NOMO-1 treated with DMSO at 0.1 percent for 48 hours (cell line): ENCODE data around the gene FAM151A.
"Not testable (repeated sequence)": the region's sequence is repeated elsewhere in the genome, so short reads cannot be mapped to it uniquely, and the experiment has no call there.

ENCODE experiments used
- DNase-seq: peaks from one replicate; lab custom pipeline; 2025; ENCODE audit not compliant: unreplicated experiment; lab: John Stamatoyannopoulos, UW

Gene FAM151A

GRCh38 chr1:54636461-54637446, 13.4 kb upstream of the FAM151A start:
- not testable (repeated sequence) for DNase-seq

GRCh38 chr1:54635804-54636203, 12.5 kb upstream of the FAM151A start:
- not testable (repeated sequence) for DNase-seq

- no peak for DNase-seq
Measured at GRCh38 chr1:54627196-54627595, 3.9 kb upstream of the FAM151A start.

GRCh38 chr1:54624466-54625464, 1.4 kb upstream of the FAM151A start:
- DNase-seq = no peak

- DNase-seq = no peak
Measured at GRCh38 chr1:54619749-54620148, 3.6 kb downstream of the FAM151A start.

GRCh38 chr1:54615531-54616279, 7.6 kb downstream of the FAM151A start:
- DNase-seq = peak; percentile 43

GRCh38 chr1:54614563-54614962, 8.8 kb downstream of the FAM151A start:
- DNase-seq = no peak

- no peak for DNase-seq
Measured at GRCh38 chr1:54614024-54614423, 9.3 kb downstream of the FAM151A start.

- DNase-seq = no peak
Measured at GRCh38 chr1:54611621-54612020, 11.7 kb downstream of the FAM151A start.

GRCh38 chr1:54610601-54611580, 12.4 kb downstream of the FAM151A start:
- no peak for DNase-seq

GRCh38 chr1:54610048-54610447, 13.3 kb downstream of the FAM151A start:
- DNase-seq = no peak

GRCh38 chr1:54609301-54609921, 13.9 kb downstream of the FAM151A start:
- DNase-seq = no peak

- no peak for DNase-seq
Measured at GRCh38 chr1:54608566-54609230, 14.6 kb downstream of the FAM151A start.

GRCh38 chr1:54607821-54608565, 15.3 kb downstream of the FAM151A start:
- DNase-seq = no peak

- DNase-seq = no peak
Measured at GRCh38 chr1:54606990-54607325, 16.4 kb downstream of the FAM151A start.

- DNase-seq = no peak
Measured at GRCh38 chr1:54606096-54606989, 17.0 kb downstream of the FAM151A start.
